H1 (cell line): Measurements from ENCODE around the gene CRAT. TPM values are rescaled to one million over a fixed set of nuclear protein-coding genes. Genes with fewer than 3 reads are reported as not detected.

Source experiments
- BRCA1 ChIP-seq: IDR thresholded peaks from 2 replicates; pipeline ENCODE4 v1.6.1; 2012; ENCODE audit warnings: low read depth, low read length, improper control_type of control experiment
- FOSL1 ChIP-seq: IDR thresholded peaks from 2 replicates; pipeline ENCODE4 v1.6.1; 2011; ENCODE audit warnings: mild to moderate bottlenecking, low read depth, low read length, moderate library complexity; ENCODE audit not compliant: insufficient read depth
- HDAC2 ChIP-seq, 2 experiments: fragments of 300-600 bp in 1 of 2; sonication (generic) in 1 of 2; IDR thresholded peaks; 2 replicates each; pipeline ENCODE4 v1.6.1; 2011 to 2012; ENCODE audit warnings: low read depth in 2 of 2, low read length in 2 of 2, mild to moderate bottlenecking in 2 of 2, moderate library complexity in 2 of 2, borderline replicate concordance in 1 of 2, inconsistent platforms in 1 of 2
- RFX5 ChIP-seq: IDR thresholded peaks from 2 replicates; pipeline ENCODE4 v1.6.1; 2011; ENCODE audit warnings: low read depth, low read length, improper control_type of control experiment, borderline replicate concordance
- polyA plus RNA-seq, 7 experiments: library from polyadenylated mRNA; depleted of rRNA in 3 of 7; stranded (reverse) in 5 of 7; unstranded in 2 of 7; fragments of >200 nt in 5 of 7; fragments of 200-250 nt in 2 of 7; gene quantifications; 1 replicate in 5 of 7; 2 replicates in 1 of 7; 4 replicates in 1 of 7; pipeline versions ENCODE4 v1.2.1 to v1.2.3, GENCODE V29; 2011 to 2013; ENCODE audit warnings: missing spikeins in 2 of 7, mixed read lengths in 2 of 7
- total RNA-seq: library from RNA; stranded (reverse); fragmentation: NEBNext Ultra II Directional; extraction: Animal tissue kit (Norgen Biotek cat#: 25700); gene quantifications from 2 replicates; pipeline ENCODE4 v1.2.1, GENCODE V29; 2021
- TF ChIP-seq, protein P1 (sequence below): fragments of 300-600 bp; sonication (generic); IDR thresholded peaks from 2 replicates; pipeline ENCODE4 v1.7.1; 2012; ENCODE audit warnings: low read length, moderate library complexity, mild to moderate bottlenecking, inconsistent platforms; ENCODE audit not compliant: insufficient replicate concordance
- TF ChIP-seq, protein P2 (sequence below): IDR thresholded peaks from 2 replicates; pipeline ENCODE4 v1.6.1; 2012; ENCODE audit warnings: low read length, inconsistent platforms

Gene CRAT
- total and polyA plus RNA-seq, 2 of the 8 experiments (the other 6 are each of a cell fraction or from before 2014, with no cell fraction given): 8.2 to 17.3 TPM

DNA sequence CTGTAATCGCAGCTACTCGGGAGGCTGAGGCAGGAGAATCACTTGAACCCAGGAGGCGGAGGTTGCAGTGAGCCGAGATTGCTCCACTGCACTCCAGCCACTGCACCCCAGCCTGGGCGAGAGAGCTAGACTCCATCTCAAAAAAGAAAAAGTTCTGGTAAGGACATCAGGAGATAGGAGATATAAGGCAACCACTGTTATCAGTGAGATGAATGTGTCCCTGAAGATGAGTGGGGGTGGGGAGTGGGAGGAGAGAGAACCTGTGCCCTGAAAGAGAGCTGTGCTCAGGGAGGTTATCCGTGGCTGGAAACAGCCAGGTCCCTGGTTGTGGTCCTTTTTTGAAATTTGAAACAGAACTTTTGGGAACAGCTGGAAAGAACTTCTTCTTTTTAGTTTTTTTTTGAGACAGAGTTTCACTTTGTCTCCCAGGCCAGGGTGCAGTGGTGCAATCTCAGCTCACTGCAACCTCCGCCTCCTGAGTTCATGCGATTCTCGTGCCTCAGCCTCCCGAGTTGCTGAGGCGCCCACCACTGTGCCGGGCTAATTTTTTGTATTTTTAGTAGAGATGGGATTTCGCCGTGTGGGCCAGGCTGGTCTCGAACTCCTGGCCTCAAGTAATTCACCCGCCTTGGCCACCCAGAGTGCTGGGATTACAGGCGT is 3.2 kb upstream of the CRAT start (continued):
- TF ChIP-seq, protein P1, sequence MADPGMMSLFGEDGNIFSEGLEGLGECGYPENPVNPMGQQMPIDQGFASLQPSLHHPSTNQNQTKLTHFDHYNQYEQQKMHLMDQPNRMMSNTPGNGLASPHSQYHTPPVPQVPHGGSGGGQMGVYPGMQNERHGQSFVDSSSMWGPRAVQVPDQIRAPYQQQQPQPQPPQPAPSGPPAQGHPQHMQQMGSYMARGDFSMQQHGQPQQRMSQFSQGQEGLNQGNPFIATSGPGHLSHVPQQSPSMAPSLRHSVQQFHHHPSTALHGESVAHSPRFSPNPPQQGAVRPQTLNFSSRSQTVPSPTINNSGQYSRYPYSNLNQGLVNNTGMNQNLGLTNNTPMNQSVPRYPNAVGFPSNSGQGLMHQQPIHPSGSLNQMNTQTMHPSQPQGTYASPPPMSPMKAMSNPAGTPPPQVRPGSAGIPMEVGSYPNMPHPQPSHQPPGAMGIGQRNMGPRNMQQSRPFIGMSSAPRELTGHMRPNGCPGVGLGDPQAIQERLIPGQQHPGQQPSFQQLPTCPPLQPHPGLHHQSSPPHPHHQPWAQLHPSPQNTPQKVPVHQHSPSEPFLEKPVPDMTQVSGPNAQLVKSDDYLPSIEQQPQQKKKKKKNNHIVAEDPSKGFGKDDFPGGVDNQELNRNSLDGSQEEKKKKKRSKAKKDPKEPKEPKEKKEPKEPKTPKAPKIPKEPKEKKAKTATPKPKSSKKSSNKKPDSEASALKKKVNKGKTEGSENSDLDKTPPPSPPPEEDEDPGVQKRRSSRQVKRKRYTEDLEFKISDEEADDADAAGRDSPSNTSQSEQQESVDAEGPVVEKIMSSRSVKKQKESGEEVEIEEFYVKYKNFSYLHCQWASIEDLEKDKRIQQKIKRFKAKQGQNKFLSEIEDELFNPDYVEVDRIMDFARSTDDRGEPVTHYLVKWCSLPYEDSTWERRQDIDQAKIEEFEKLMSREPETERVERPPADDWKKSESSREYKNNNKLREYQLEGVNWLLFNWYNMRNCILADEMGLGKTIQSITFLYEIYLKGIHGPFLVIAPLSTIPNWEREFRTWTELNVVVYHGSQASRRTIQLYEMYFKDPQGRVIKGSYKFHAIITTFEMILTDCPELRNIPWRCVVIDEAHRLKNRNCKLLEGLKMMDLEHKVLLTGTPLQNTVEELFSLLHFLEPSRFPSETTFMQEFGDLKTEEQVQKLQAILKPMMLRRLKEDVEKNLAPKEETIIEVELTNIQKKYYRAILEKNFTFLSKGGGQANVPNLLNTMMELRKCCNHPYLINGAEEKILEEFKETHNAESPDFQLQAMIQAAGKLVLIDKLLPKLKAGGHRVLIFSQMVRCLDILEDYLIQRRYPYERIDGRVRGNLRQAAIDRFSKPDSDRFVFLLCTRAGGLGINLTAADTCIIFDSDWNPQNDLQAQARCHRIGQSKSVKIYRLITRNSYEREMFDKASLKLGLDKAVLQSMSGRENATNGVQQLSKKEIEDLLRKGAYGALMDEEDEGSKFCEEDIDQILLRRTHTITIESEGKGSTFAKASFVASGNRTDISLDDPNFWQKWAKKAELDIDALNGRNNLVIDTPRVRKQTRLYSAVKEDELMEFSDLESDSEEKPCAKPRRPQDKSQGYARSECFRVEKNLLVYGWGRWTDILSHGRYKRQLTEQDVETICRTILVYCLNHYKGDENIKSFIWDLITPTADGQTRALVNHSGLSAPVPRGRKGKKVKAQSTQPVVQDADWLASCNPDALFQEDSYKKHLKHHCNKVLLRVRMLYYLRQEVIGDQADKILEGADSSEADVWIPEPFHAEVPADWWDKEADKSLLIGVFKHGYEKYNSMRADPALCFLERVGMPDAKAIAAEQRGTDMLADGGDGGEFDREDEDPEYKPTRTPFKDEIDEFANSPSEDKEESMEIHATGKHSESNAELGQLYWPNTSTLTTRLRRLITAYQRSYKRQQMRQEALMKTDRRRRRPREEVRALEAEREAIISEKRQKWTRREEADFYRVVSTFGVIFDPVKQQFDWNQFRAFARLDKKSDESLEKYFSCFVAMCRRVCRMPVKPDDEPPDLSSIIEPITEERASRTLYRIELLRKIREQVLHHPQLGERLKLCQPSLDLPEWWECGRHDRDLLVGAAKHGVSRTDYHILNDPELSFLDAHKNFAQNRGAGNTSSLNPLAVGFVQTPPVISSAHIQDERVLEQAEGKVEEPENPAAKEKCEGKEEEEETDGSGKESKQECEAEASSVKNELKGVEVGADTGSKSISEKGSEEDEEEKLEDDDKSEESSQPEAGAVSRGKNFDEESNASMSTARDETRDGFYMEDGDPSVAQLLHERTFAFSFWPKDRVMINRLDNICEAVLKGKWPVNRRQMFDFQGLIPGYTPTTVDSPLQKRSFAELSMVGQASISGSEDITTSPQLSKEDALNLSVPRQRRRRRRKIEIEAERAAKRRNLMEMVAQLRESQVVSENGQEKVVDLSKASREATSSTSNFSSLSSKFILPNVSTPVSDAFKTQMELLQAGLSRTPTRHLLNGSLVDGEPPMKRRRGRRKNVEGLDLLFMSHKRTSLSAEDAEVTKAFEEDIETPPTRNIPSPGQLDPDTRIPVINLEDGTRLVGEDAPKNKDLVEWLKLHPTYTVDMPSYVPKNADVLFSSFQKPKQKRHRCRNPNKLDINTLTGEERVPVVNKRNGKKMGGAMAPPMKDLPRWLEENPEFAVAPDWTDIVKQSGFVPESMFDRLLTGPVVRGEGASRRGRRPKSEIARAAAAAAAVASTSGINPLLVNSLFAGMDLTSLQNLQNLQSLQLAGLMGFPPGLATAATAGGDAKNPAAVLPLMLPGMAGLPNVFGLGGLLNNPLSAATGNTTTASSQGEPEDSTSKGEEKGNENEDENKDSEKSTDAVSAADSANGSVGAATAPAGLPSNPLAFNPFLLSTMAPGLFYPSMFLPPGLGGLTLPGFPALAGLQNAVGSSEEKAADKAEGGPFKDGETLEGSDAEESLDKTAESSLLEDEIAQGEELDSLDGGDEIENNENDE: no peak
- TF ChIP-seq BRCA1 (no peak), HDAC2 (IDR thresholded peaks at IDR 0.05; ENCODE audit: borderline replicate concordance in 1 of 2, low read depth in 2 of 2, low read length in 2 of 2) (no peak), FOSL1 (no peak), RFX5 (no peak)
- TF ChIP-seq, protein P2, sequence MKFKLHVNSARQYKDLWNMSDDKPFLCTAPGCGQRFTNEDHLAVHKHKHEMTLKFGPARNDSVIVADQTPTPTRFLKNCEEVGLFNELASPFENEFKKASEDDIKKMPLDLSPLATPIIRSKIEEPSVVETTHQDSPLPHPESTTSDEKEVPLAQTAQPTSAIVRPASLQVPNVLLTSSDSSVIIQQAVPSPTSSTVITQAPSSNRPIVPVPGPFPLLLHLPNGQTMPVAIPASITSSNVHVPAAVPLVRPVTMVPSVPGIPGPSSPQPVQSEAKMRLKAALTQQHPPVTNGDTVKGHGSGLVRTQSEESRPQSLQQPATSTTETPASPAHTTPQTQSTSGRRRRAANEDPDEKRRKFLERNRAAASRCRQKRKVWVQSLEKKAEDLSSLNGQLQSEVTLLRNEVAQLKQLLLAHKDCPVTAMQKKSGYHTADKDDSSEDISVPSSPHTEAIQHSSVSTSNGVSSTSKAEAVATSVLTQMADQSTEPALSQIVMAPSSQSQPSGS: no peak
